Gastrocnemius medialis (tissue), 4 donors: ENCODE results near the gene ASB13. TPM values are rescaled to one million over a fixed set of nuclear protein-coding genes. Genes with fewer than 3 reads are reported as not detected.

ENCODE experiments used
- ATAC-seq, 2 donors: fragments of 150-250 bp; one replicate each; pipeline ENCODE4 v1.9.1; 2016
- DNase-seq, 2 donors: peaks; one replicate each; pipeline ENCODE4 v3.0.0-alpha.2; 2019
- H3K27ac ChIP-seq, 4 donors: fragments of 200-600 bp; sonication (generic); 1 replicate in 1 of 4; 2 replicates in 3 of 4; pipeline ENCODE4 v1.5.1; 2016 to 2018; ENCODE audit warnings: mild to moderate bottlenecking in 2 of 4, moderate library complexity in 1 of 4
- H3K27me3 ChIP-seq, 3 donors: fragments of 200-600 bp; sonication (generic) in 2 of 3; 1 replicate in 1 of 3; 2 replicates in 2 of 3; pipeline versions ENCODE4 v1.5.1 to v1.6.0; 2016 to 2019; ENCODE audit warnings: mild to moderate bottlenecking in 1 of 3, moderate library complexity in 1 of 3
- H3K36me3 ChIP-seq, 2 donors: fragments of 200-600 bp; sonication (generic) in 1 of 2; one replicate each; pipeline ENCODE4 v1.5.1; 2017 to 2018
- H3K4me1 ChIP-seq, 2 donors: fragments of 200-600 bp; sonication (generic) in 1 of 2; one replicate each; pipeline ENCODE4 v1.5.1; 2016 to 2017; ENCODE audit warnings: mild to moderate bottlenecking in 2 of 2
- H3K4me3 ChIP-seq, 4 donors: fragments of 200-600 bp; sonication (generic) in 3 of 4; 1 replicate in 1 of 4; 2 replicates in 3 of 4; pipeline ENCODE4 v1.5.1; 2016 to 2019; ENCODE audit warnings: mild to moderate bottlenecking in 2 of 4
- H3K9me3 ChIP-seq, 3 donors: fragments of 200-600 bp; sonication (generic) in 2 of 3; 1 replicate in 1 of 3; 2 replicates in 2 of 3; pipeline ENCODE4 v1.5.1; 2016 to 2019
- CTCF ChIP-seq, 5 experiments: fragments of 450-650 bp in 3 of 5; fragments of 200-600 bp in 2 of 5; sonication (generic) in 2 of 5; IDR thresholded peaks in 4 of 5; conservative IDR thresholded peaks in 1 of 5; 1 replicate in 4 of 5; 2 replicates in 1 of 5; pipeline ENCODE4 v1.5.1; 2016 to 2019; ENCODE audit warnings: antibody characterized with exemption in 5 of 5, mild to moderate bottlenecking in 3 of 5, moderate library complexity in 3 of 5
- POLR2A ChIP-seq, 2 donors: fragments of 450-650 bp; IDR thresholded peaks; one replicate each; pipeline ENCODE4 v1.6.1; 2017; ENCODE audit warnings: antibody characterized with exemption in 2 of 2, mild to moderate bottlenecking in 2 of 2, moderate library complexity in 2 of 2
- in situ Hi-C, 4 donors: fragments of 200-750 bp; cut with MboI; loops; one replicate each; pipeline versions ENCODE4 v1.15.0 to v1.8.0; 2017; ENCODE audit warnings: low sequenced_read_pairs in 4 of 4
- intact Hi-C: fragments of 100-400 bp; cut with DNase I; formaldehyde crosslinking; loops from one replicate; pipeline ENCODE4 v1.15.1; 2023; ENCODE audit warnings: low total_unique reads
- total RNA-seq, 4 donors: library from RNA; depleted of rRNA; stranded (reverse); fragments of >200 nt; gene quantifications; one replicate each; pipeline versions ENCODE4 v1.1.0 to v1.2.3, GENCODE V29; 2016

Gene ASB13
- total RNA-seq, 4 donors from 2014 or later = 9.6 to 20.0 (median 14.9) TPM

DNA sequence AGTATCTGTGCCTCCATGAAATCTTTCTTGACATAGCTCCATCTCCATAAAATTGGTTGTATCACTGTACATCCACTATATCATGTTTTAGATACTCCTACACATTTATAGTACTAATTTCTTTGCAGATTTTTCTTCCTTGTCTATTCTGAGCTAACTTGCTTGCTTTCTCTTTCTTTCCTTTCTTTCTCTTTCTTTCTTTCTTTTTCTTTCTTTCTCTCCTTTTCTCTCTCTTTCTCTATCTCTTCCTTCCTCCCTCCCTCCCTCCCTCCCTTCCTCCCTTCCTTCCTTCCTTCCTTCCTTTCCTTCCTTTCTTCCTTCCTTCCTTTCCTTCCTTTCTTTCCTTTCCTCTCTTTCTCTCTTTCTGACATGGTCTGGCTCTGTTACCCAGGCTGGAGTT lies 42.0 kb upstream of the ASB13 start:
- intact Hi-C loops (no loop called here), in situ Hi-C loops (no loop called here)
- no peak for ATAC-seq

GRCh38 chr10:5698062-5698461 lies 31.7 kb upstream of the ASB13 start:
- Histone ChIP-seq H3K27me3 (no peaks in the 10 kb centered on the region), H3K4me3 (no peak overlapping the region), H3K9me3 (no peaks in the 10 kb centered on the region), H3K27ac (no peak overlapping the region), H3K4me1 (peaks cover 0 to 9% of the 10 kb centered on the region in 2 donors), H3K36me3 (no peaks in the 10 kb centered on the region)
- intact Hi-C loops = no loop called here
- DNase-seq (no peak), ATAC-seq (no peak)
- in situ Hi-C loops = loop anchor here in 3 of 4 donors (25.0 kb wide), 1 partner anchor 164 kb away; no protein-coding TSS in a partner anchor
- TF ChIP-seq POLR2A (IDR thresholded peaks at IDR 0.05) (no peak), CTCF (IDR thresholded peaks at IDR 0.05 in 4 of 5, conservative IDR thresholded peaks at IDR 0.05 in 1 of 5) (no peak)

More for the DNA sequence above, 42.0 kb upstream of the ASB13 start:
- H3K27ac ChIP-seq = no peak overlapping the region
- H3K36me3 ChIP-seq = no peaks in the 10 kb centered on the region
- no peaks in the 10 kb centered on the region for H3K27me3 ChIP-seq
- TF ChIP-seq POLR2A (IDR thresholded peaks at IDR 0.05) (no peak), CTCF (IDR thresholded peaks at IDR 0.05 in 4 of 5, conservative IDR thresholded peaks at IDR 0.05 in 1 of 5) (no peak)
- peaks cover 0 to 15% of the 10 kb centered on the region in 2 donors for H3K4me1 ChIP-seq
- H3K9me3 ChIP-seq = no peaks in the 10 kb centered on the region
- DNase-seq = no peak
- no peak overlapping the region for H3K4me3 ChIP-seq

- DNase-seq = no peak
- in situ Hi-C loops = loop anchor here in 3 of 4 donors (25.0 kb wide), 1 partner anchor 165 kb away; no protein-coding TSS in a partner anchor
- H3K4me3 ChIP-seq = no peak overlapping the region
- ATAC-seq = no peak
- H3K4me1 ChIP-seq = peaks cover 2 to 9% of the 10 kb centered on the region in 2 donors
- H3K27ac ChIP-seq = no peak overlapping the region
- no peaks in the 10 kb centered on the region for H3K27me3 ChIP-seq
- intact Hi-C loops = no loop called here
- no peaks in the 10 kb centered on the region for H3K36me3 ChIP-seq
- no peak for TF ChIP-seq POLR2A (IDR thresholded peaks at IDR 0.05)
- no peak for TF ChIP-seq CTCF (IDR thresholded peaks at IDR 0.05 in 4 of 5, conservative IDR thresholded peaks at IDR 0.05 in 1 of 5)
- no peaks in the 10 kb centered on the region for H3K9me3 ChIP-seq
Observed at GRCh38 chr10:5697342-5697741, 30.9 kb upstream of the ASB13 start.

GRCh38 chr10:5694573-5694972 lies 28.2 kb upstream of the ASB13 start:
- Histone ChIP-seq H3K4me3 (no peak overlapping the region), H3K9me3 (no peaks in the 10 kb centered on the region), H3K27me3 (no peaks in the 10 kb centered on the region), H3K27ac (no peak overlapping the region), H3K4me1 (peaks cover 3 to 14% of the 10 kb centered on the region in 2 donors), H3K36me3 (no peaks in the 10 kb centered on the region)
- TF ChIP-seq POLR2A (IDR thresholded peaks at IDR 0.05) (no peak), CTCF (IDR thresholded peaks at IDR 0.05 in 4 of 5, conservative IDR thresholded peaks at IDR 0.05 in 1 of 5) (no peak)
- ATAC-seq = no peak
- in situ Hi-C loops (loop anchor here in 3 of 4 donors (25.0 kb wide), 1 partner anchor 168 kb away; no protein-coding TSS in a partner anchor), intact Hi-C loops (no loop called here)
- DNase-seq = no peak
